K562 (cell line): Measurements from ENCODE around the gene NOTCH1. TPM values are rescaled to one million over a fixed set of nuclear protein-coding genes. Genes with fewer than 3 reads are reported as not detected.

ENCODE experiments used
- CHD7 ChIP-seq: fragments of 200-600 bp; sonication (generic); IDR thresholded peaks from one replicate; pipeline ENCODE4 v1.6.1; 2012; ENCODE audit warnings: mild to moderate bottlenecking, low read depth, low read length, inconsistent platforms
- GABPB1 ChIP-seq: sonication (generic); formaldehyde crosslinking; IDR thresholded peaks from 2 replicates; pipeline ENCODE4 v1.8.0; 2022; ENCODE audit warnings: mild to moderate bottlenecking, missing genetic modification reagents
- NFYB ChIP-seq: IDR thresholded peaks from 2 replicates; pipeline ENCODE4 v1.6.1; 2011; ENCODE audit warnings: mild to moderate bottlenecking, moderate library complexity; ENCODE audit not compliant: insufficient read length; ENCODE audit errors: extremely low read depth
- PKNOX1 ChIP-seq: fragments of 450-650 bp; IDR thresholded peaks from 2 replicates; pipeline ENCODE4 v1.6.1; 2016
- ZNF318 ChIP-seq, 2 experiments: fragments of 450-650 bp; IDR thresholded peaks; 2 replicates each; pipeline ENCODE4 v1.6.1; 2016; ENCODE audit warnings: mild to moderate bottlenecking in 2 of 2, borderline replicate concordance in 1 of 2, low read depth in 1 of 2, moderate library complexity in 1 of 2
- polyA plus RNA-seq, 8 experiments: library from polyadenylated mRNA; depleted of rRNA in 4 of 8; stranded (reverse) in 5 of 8; unstranded in 3 of 8; fragments of >200 nt; fragmentation: Nextera tagmentation in 2 of 8; fragmentation: Illumina TruSeq in 1 of 8; extraction: Ambion mirVana in 2 of 8; extraction: Trizol in 1 of 8; gene quantifications; 2 replicates each; pipeline versions ENCODE4 v1.2.1 to v1.2.3, GENCODE V29; 2011 to 2014; ENCODE audit warnings: inconsistent platforms in 1 of 8, missing spikeins in 1 of 8
- total RNA-seq, 7 experiments: library from RNA; depleted of rRNA in 6 of 7; stranded (reverse); fragments of >200 nt in 6 of 7; fragmentation: Illumina TruSeq in 2 of 7; extraction: Trizol in 2 of 7; gene quantifications; 2 replicates each; pipeline versions ENCODE4 v1.2.1 to v1.2.3, GENCODE V29; 2011 to 2021; ENCODE audit warnings: low replicate concordance in 1 of 7

The NOTCH1 gene
- total and polyA plus RNA-seq, 9 of the 15 experiments (the other 6 are each of a cell fraction or from before 2014, with no cell fraction given) = 0.03 to 31.4 (median 2.3) TPM

GRCh38 chr9:136545965-136546696, at the start of gene NOTCH1 (continued):
- TF ChIP-seq CHD7 = no peak
- no peak for TF ChIP-seq PKNOX1
- TF ChIP-seq NFYB = no peak
- TF ChIP-seq ZNF318 (IDR thresholded peaks at IDR 0.05; ENCODE audit: borderline replicate concordance in 1 of 2, low read depth in 1 of 2) = no peak
- 0 out of 2 replicates have a peak, but pooled peaks have one; percentile 24 for TF ChIP-seq GABPB1 (CRISPR knock-in tag)
